Measurements from ENCODE around the gene ZNF497. TPM values are rescaled to one million over a fixed set of nuclear protein-coding genes. Genes with fewer than 3 reads are reported as not detected.
A peak's percentile ranks its signal among the peaks of the same experiment; 100 is the strongest.

ZNF497 gene
- total and polyA plus RNA-seq, 8 donors = 0.95 to 5.3 (median 1.6) TPM

DNA sequence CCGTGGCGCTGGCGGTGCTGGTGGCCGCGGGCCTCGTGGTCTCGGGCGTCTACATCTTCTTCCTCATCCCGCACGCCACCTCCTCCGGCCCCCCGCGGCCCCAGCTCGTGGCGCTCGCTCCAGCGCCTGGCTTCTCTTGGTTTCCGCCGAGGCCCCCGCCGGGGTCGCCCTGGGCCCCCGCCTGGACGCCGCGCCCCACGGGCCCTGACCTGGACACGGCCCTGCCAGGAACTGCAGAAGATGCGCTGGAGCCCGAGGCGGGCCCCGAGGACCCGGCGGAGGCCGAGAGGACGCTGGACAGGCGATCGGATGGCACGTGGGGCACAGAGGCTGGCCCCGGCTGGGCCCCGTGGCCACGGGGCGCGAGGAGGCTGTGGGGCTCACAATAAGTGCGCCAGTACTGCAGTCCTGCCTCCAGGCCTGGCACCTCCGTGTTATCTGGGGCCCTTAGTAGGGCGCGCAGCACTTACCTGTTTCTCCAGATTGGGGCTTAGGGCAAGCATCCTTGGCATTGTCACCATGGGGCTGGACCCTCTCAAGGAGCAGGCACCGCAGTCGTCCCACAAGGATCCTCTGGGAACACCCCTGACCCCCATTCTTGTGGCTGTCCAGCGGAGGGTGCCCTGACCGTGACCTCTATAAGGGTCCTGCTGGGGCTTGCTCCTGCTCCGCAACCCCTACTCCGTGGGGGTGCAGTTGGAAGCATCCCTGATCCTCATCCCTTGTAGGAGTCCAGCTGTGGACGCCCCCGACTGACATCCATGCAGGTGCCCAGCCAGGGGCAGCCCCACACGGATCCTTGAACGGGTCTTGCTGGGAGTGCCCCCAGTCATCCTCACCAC, 34.4 kb upstream of the ZNF497 start:
- TF ChIP-seq, protein P1, sequence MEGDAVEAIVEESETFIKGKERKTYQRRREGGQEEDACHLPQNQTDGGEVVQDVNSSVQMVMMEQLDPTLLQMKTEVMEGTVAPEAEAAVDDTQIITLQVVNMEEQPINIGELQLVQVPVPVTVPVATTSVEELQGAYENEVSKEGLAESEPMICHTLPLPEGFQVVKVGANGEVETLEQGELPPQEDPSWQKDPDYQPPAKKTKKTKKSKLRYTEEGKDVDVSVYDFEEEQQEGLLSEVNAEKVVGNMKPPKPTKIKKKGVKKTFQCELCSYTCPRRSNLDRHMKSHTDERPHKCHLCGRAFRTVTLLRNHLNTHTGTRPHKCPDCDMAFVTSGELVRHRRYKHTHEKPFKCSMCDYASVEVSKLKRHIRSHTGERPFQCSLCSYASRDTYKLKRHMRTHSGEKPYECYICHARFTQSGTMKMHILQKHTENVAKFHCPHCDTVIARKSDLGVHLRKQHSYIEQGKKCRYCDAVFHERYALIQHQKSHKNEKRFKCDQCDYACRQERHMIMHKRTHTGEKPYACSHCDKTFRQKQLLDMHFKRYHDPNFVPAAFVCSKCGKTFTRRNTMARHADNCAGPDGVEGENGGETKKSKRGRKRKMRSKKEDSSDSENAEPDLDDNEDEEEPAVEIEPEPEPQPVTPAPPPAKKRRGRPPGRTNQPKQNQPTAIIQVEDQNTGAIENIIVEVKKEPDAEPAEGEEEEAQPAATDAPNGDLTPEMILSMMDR (IDR thresholded peaks at IDR 0.05) = no peak
- ATAC-seq (no peak), FAIRE-seq (no peak), DNase-seq (peak in 3 of 6 donors; percentile 22 to 71 (median 26))
- no peak overlapping the region for H3K4me3 ChIP-seq
- H3K27ac ChIP-seq = no peak overlapping the region
- no peaks in the 10 kb centered on the region for H3K27me3 ChIP-seq
- 26 to 31% methylated on average over 55 to 58 of the region's 58 CpGs for WGBS, 2 donors
- intact Hi-C loops (cut with DNase I) = no loop called here
- H3K4me1 ChIP-seq = peaks cover 0 to 5% (median 5%) of the 10 kb centered on the region in 3 donors
- peaks cover 4 to 23% (median 22%) of the 10 kb centered on the region in 3 donors for H3K36me3 ChIP-seq
- no peaks in the 10 kb centered on the region for H3K9me3 ChIP-seq

DNA sequence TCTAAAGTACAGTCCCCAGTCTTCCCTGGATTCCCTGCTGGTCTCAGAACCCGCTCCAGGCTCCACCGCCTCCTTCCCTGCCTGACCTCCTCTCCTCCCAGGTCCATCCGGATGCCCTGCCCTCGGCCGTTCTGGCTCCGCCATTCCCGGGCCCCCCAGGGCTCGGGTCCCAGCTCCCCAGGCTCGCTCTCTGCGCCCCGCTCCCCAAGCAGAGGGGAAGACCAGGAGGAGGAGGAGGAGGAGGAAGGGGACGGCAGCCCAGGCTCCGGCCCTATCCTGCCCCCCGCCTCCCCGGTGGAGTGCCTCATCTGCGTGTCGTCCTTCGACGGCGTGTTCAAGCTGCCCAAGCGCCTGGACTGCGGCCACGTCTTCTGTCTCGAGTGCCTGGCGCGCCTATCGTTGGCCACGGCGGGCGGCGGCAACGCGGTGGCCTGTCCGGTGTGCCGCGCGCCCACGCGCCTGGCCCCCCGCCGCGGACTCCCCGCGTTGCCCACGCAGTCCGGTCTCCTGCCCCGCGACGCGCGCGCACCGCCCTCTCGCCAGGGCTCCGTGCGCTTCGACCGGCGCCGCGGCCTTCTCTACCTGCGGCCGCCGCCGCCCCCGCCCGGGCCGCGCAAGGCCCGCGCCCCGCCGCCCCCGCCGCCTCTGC, 33.6 kb upstream of the ZNF497 start:
- FAIRE-seq (no peak), ATAC-seq (peak in 1 of 4 donors; percentile 11), DNase-seq (peak in 3 of 6 donors; percentile 38 to 79 (median 63))
- Histone ChIP-seq H3K36me3 (peaks cover 4 to 28% (median 22%) of the 10 kb centered on the region in 3 donors), H3K27ac (no peak overlapping the region), H3K4me1 (peaks cover 0 to 5% (median 4%) of the 10 kb centered on the region in 3 donors), H3K4me3 (no peak overlapping the region), H3K27me3 (no peaks in the 10 kb centered on the region), H3K9me3 (no peaks in the 10 kb centered on the region)
- 5% methylated on average over 52 to 75 of the region's 75 CpGs for WGBS, 2 donors
- intact Hi-C loops (cut with DNase I) = no loop called here
- TF ChIP-seq, protein P1 (IDR thresholded peaks at IDR 0.05) = no peak

GRCh38 chr19:58395220-58395978, 32.8 kb upstream of the ZNF497 start, which contains the start of gene RNF225:
Gene RNF225 (plus strand): TSS chr19:58395656. CDS start chr19:58396090, 434 bp downstream.
- 32 to 35% methylated on average over 21 of the region's 21 CpGs for WGBS, 2 donors
- peak in 4 of 6 donors; percentile 27 to 83 (median 60) for DNase-seq
- no peaks in the 10 kb centered on the region for H3K27me3 ChIP-seq
- no peak within 1 kb of the TSS for H3K27ac ChIP-seq
- H3K9me3 ChIP-seq = no peaks in the 10 kb centered on the region
- no peak within 1 kb of the TSS for H3K4me3 ChIP-seq
- peaks cover 4 to 28% (median 24%) of the 10 kb centered on the region in 3 donors for H3K36me3 ChIP-seq
- no peak for FAIRE-seq
- TF ChIP-seq, protein P1 (IDR thresholded peaks at IDR 0.05) = no peak
- H3K4me1 ChIP-seq = peaks cover under 1 to 6% (median 6%) of the 10 kb centered on the region in 3 donors
- intact Hi-C loops (cut with DNase I) = no loop called here
- peak; percentile 33 to 79 (median 58) for ATAC-seq

GRCh38 chr19:58394821-58395219, 32.3 kb upstream of the ZNF497 start:
- H3K4me3 ChIP-seq = no peak overlapping the region
- H3K27me3 ChIP-seq = no peaks in the 10 kb centered on the region
- H3K9me3 ChIP-seq = no peaks in the 10 kb centered on the region
- peak in 2 of 4 donors; percentile 5 to 10 for ATAC-seq
- no peak overlapping the region for H3K27ac ChIP-seq
- peak in 1 of 6 donors; percentile 31 for DNase-seq
- no peak for FAIRE-seq
- TF ChIP-seq, protein P1 (IDR thresholded peaks at IDR 0.05) = no peak
- H3K4me1 ChIP-seq = peaks cover 0 to 11% (median 6%) of the 10 kb centered on the region in 3 donors
- 69 to 73% methylated on average over 3 of the region's 3 CpGs for WGBS, 2 donors
- intact Hi-C loops (cut with DNase I) = no loop called here
- peaks cover 4 to 28% (median 24%) of the 10 kb centered on the region in 3 donors for H3K36me3 ChIP-seq
